ENCODE measurements around the gene GPR137C. TPM values are rescaled to one million over a fixed set of nuclear protein-coding genes. Genes with fewer than 3 reads are reported as not detected.
"Not testable (repeated sequence)": the region's sequence is repeated elsewhere in the genome, so short reads cannot be mapped to it uniquely, and the experiment has no call there.

Gene GPR137C
- total and polyA plus RNA-seq, 2 experiments from 2014 or later = 1.7 to 2.7 TPM

DNA sequence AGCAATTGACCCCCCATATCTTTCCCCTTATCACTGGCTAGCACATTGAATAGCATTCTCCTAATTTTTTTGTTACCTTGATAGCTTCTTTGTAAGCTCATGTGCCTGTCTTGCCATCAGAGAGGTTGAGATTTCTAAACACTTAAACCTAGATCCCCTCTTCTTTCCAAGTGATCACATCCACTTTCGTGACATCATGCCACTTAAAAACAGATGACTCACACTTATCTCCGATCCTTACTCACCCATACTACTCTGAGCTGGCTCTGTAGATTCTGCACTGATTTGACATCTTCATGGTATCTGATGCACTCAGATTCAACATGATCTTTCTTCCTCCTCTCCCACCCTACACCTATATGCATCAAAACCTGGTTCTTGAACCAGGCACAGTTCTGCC lies 10.5 kb downstream of the GPR137C start:
- no peaks in the 10 kb centered on the region for H3K4me1 ChIP-seq (ENCODE audit: low read depth)
- TF ChIP-seq, protein P1, sequence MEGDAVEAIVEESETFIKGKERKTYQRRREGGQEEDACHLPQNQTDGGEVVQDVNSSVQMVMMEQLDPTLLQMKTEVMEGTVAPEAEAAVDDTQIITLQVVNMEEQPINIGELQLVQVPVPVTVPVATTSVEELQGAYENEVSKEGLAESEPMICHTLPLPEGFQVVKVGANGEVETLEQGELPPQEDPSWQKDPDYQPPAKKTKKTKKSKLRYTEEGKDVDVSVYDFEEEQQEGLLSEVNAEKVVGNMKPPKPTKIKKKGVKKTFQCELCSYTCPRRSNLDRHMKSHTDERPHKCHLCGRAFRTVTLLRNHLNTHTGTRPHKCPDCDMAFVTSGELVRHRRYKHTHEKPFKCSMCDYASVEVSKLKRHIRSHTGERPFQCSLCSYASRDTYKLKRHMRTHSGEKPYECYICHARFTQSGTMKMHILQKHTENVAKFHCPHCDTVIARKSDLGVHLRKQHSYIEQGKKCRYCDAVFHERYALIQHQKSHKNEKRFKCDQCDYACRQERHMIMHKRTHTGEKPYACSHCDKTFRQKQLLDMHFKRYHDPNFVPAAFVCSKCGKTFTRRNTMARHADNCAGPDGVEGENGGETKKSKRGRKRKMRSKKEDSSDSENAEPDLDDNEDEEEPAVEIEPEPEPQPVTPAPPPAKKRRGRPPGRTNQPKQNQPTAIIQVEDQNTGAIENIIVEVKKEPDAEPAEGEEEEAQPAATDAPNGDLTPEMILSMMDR (IDR thresholded peaks at IDR 0.05; ENCODE audit: low read depth, low read length) = no peak
- H3K4me3 ChIP-seq = no peak overlapping the region
- H3K27ac ChIP-seq = no peak overlapping the region
- H3K9me3 ChIP-seq (ENCODE audit: low read depth) = no peaks in the 10 kb centered on the region
- no peaks in the 10 kb centered on the region for H3K36me3 ChIP-seq
- peak in 1 of 2 donors; percentile 20 for DNase-seq (ENCODE audit: low read depth in 1 of 2, low spot score in 1 of 2)
- H3K27me3 ChIP-seq = no peaks in the 10 kb centered on the region

DNA sequence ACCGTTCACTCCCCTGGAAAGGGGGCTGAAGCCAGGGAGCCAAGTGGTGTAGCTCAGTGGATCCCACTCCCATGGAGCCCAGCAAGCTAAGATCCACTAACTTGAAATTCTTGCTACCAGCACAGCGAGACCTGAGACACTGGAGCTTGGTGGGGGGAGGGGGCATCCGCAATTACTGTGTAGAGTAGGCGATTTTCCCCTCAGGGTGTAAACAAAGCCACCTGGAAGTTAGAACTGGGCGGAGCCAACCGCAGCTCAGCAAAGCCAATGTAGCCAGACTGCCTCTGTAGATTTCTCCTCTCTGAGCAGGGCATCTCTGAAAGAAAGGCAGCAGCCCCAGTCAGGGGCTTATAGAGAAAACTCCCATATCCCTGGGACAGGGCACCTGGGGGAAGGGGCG lies 15.8 kb downstream of the GPR137C start:
- H3K4me1 ChIP-seq (ENCODE audit: low read depth); H3K36me3 ChIP-seq; H3K9me3 ChIP-seq (ENCODE audit: low read depth); H3K27me3 ChIP-seq; H3K27ac ChIP-seq; H3K4me3 ChIP-seq; DNase-seq (ENCODE audit: low read depth in 1 of 2, low spot score in 1 of 2): not testable (repeated sequence)

DNA sequence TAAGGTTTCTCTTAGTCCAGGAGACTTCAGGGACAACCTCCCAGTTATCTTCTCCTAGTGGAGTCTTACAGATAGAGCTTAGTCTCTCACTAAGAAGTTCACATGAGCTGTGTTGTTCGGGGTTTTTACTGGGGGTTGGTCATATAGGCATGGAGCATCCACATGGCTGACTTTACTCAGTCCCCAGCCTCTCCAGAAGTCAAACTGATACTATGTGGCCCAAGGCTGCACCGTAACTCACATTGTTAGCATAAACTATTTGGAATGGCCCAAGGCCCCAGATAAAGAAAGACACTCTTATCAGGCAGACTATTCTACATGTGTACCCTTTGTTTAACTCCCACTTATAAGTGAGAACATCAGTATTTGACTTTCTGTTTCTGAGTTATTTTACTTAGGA lies 23.2 kb downstream of the GPR137C start:
- Histone ChIP-seq H3K36me3 (no peaks in the 10 kb centered on the region), H3K4me3 (no peak overlapping the region), H3K4me1 (ENCODE audit: low read depth) (no peaks in the 10 kb centered on the region), H3K9me3 (ENCODE audit: low read depth) (no peaks in the 10 kb centered on the region), H3K27me3 (no peaks in the 10 kb centered on the region), H3K27ac (no peak overlapping the region)
- no peak for DNase-seq (ENCODE audit: low read depth in 1 of 2, low spot score in 1 of 2)
- TF ChIP-seq, protein P1 (IDR thresholded peaks at IDR 0.05; ENCODE audit: low read depth, low read length) = no peak

DNA sequence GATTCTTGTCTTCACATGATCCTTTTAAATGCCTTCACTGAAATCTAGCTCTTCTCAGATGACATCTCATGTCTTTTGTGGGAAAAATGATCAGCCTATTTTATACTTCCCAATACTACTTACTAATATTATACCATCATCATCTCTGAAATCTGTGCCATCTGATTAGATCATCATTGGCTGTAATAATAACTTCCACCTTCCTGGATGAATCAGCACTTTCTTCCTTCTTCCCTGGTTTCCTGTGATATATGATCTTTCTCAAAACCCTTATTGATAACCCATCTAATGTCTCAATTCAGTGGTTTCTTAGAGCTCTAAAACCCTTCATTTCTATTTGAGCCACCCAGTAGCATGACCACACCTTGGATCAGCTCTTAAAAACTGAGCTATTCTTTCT lies 30.9 kb downstream of the GPR137C start:
- Histone ChIP-seq H3K36me3 (no peaks in the 10 kb centered on the region), H3K4me3 (no peak overlapping the region), H3K27ac (no peak overlapping the region), H3K9me3 (ENCODE audit: low read depth) (no peaks in the 10 kb centered on the region), H3K27me3 (no peaks in the 10 kb centered on the region), H3K4me1 (ENCODE audit: low read depth) (no peaks in the 10 kb centered on the region)
- TF ChIP-seq, protein P1 (IDR thresholded peaks at IDR 0.05; ENCODE audit: low read depth, low read length) = no peak
- no peak for DNase-seq (ENCODE audit: low read depth in 1 of 2, low spot score in 1 of 2)

DNA sequence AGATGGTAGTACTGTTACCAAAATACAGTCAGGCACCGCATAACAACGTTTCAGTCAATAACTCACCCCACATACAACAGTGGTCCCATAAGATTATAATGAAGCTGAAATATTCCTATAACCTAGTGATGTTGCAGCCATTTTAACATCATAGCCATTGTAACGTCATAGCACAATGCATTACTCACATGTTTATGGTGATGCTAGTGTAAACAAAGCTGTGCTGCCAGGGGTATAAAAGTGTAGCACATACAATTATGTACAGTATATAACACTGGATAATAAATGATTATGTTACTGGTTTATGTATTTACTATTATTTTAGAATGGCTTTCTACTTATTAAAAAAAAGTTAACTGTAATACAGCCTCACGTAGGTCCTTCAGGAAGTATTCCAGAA lies 37.0 kb downstream of the GPR137C start:
- TF ChIP-seq, protein P1 (IDR thresholded peaks at IDR 0.05; ENCODE audit: low read depth, low read length) = no peak
- H3K27ac ChIP-seq = no peak overlapping the region
- H3K9me3 ChIP-seq (ENCODE audit: low read depth) = no peaks in the 10 kb centered on the region
- no peaks in the 10 kb centered on the region for H3K27me3 ChIP-seq
- no peaks in the 10 kb centered on the region for H3K4me1 ChIP-seq (ENCODE audit: low read depth)
- DNase-seq (ENCODE audit: low read depth in 1 of 2, low spot score in 1 of 2) = no peak
- H3K36me3 ChIP-seq = no peaks in the 10 kb centered on the region
- no peak overlapping the region for H3K4me3 ChIP-seq

DNA sequence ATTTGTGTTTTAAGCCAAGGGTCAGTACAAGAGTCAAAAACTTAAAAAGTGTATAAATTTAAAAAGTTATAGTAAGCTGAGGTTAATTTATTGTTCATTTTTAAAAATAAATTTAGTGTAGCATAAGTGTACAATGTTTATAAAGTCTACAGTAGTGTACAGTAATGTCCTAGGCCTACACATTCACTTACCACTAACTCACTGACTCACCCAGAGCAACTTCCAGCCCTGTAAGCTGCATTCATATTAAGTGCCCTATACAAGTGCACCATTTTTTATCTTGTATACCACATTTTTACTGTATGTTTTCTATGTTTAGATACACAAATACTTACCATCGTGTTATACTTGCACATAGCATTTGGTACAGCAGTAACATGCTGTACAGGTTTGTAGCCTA lies 37.7 kb downstream of the GPR137C start:
- H3K9me3 ChIP-seq (ENCODE audit: low read depth) = no peaks in the 10 kb centered on the region
- no peak overlapping the region for H3K27ac ChIP-seq
- no peak for DNase-seq (ENCODE audit: low read depth in 1 of 2, low spot score in 1 of 2)
- H3K27me3 ChIP-seq = no peaks in the 10 kb centered on the region
- no peak overlapping the region for H3K4me3 ChIP-seq
- no peaks in the 10 kb centered on the region for H3K36me3 ChIP-seq
- TF ChIP-seq, protein P1 (IDR thresholded peaks at IDR 0.05; ENCODE audit: low read depth, low read length) = no peak
- no peaks in the 10 kb centered on the region for H3K4me1 ChIP-seq (ENCODE audit: low read depth)
